Endothelial cell of umbilical vein (primary cell): Measurements from ENCODE around the gene CUX1. TPM values are rescaled to one million over a fixed set of nuclear protein-coding genes. Genes with fewer than 3 reads are reported as not detected.
A peak's percentile ranks its signal among the peaks of the same experiment; 100 is the strongest.

Experiments used
- BruUV-seq: library from RNA; stranded (reverse); fragments of 400-500 nt; replicated peaks from 2 replicates; lab custom pipeline; 2021; lab: Mats Ljungman, UMichigan
- CTCF ChIA-PET: fragments of 300-600, 350-600 bp; sonication (Branson Sonifier 250); formaldehyde crosslinking; loops from one replicate; lab custom pipeline; 2021; ENCODE audit warnings: antibody characterized with exemption, inconsistent platforms; lab: Charles Lee
- POLR2A ChIA-PET: fragments of 300-600, 350-600 bp; sonication (Branson Sonifier 250); formaldehyde crosslinking; loops from one replicate; lab custom pipeline; 2021; ENCODE audit warnings: antibody characterized with exemption, inconsistent platforms; lab: Charles Lee
- DNase-seq: peaks from one replicate; pipeline ENCODE4 v3.0.0-alpha.2; 2011; ENCODE audit warnings: low read depth, low spot score
- FAIRE-seq: peaks from 2 replicates; lab custom pipeline; 2011; peaks lifted over from hg19 to GRCh38; lab: Jason Lieb, UNC
- H2AFZ ChIP-seq: 2 replicates; pipeline ENCODE4 v1.6.0; 2012; ENCODE audit warnings: low read depth, low read length, control low read depth, inconsistent platforms
- H3K27ac ChIP-seq: 2 replicates; pipeline ENCODE4 v1.5.1; 2011; ENCODE audit warnings: low read depth, mild to moderate bottlenecking, control low read depth, low read length, moderate library complexity; ENCODE audit not compliant: insufficient read depth
- H3K27me3 ChIP-seq, 2 experiments: 2 replicates each; pipeline versions ENCODE4 v1.6.0 to v1.6.1; 2011; ENCODE audit warnings: low read length in 2 of 2, mixed read lengths in 1 of 2; ENCODE audit not compliant: control insufficient read depth in 2 of 2, insufficient read depth in 2 of 2
- H3K36me3 ChIP-seq, 2 experiments: 2 replicates in 1 of 2; 3 replicates in 1 of 2; pipeline ENCODE4 v1.5.1; 2011; ENCODE audit warnings: low read length in 2 of 2, mild to moderate bottlenecking in 1 of 2, moderate library complexity in 1 of 2; ENCODE audit not compliant: control insufficient read depth in 2 of 2, insufficient read depth in 2 of 2; ENCODE audit errors: extremely low read depth in 1 of 2
- H3K4me1 ChIP-seq: 3 replicates; pipeline ENCODE4 v1.5.1; 2011; ENCODE audit warnings: mild to moderate bottlenecking, low read length; ENCODE audit not compliant: control insufficient read depth, insufficient read depth; ENCODE audit errors: extremely low read depth
- H3K4me2 ChIP-seq: 2 replicates; pipeline ENCODE4 v1.6.1; 2011; ENCODE audit warnings: low read length, control low read depth, mixed read lengths; ENCODE audit not compliant: insufficient read depth
- H3K4me3 ChIP-seq, 3 experiments: fragments of 200-600 bp in 1 of 3; sonication (generic), shearing (Covaris generic) in 1 of 3; replicated peaks in 1 of 3; 2 replicates each; pipeline ENCODE4 v1.5.1; 2011 to 2016; ENCODE audit warnings: control low read depth in 3 of 3, low read length in 3 of 3, mild to moderate bottlenecking in 2 of 3, inconsistent platforms in 1 of 3, low read depth in 1 of 3, moderate library complexity in 1 of 3; ENCODE audit not compliant: insufficient read depth in 1 of 3
- H3K79me2 ChIP-seq: 2 replicates; pipeline ENCODE4 v1.6.0; 2012; ENCODE audit warnings: low read length, inconsistent platforms; ENCODE audit not compliant: control insufficient read depth, insufficient read depth
- H3K9ac ChIP-seq: replicated peaks from 2 replicates; pipeline ENCODE3; 2011; ENCODE audit warnings: low read length, control low read depth; ENCODE audit not compliant: insufficient read depth; ENCODE audit errors: extremely low read depth
- H3K9me1 ChIP-seq: replicated peaks from 3 replicates; pipeline ENCODE4 v1.6.0; 2011; ENCODE audit warnings: mild to moderate bottlenecking, low read length; ENCODE audit not compliant: control insufficient read depth, insufficient read depth; ENCODE audit errors: extremely low read depth
- H3K9me3 ChIP-seq: replicated peaks from 2 replicates; pipeline ENCODE4 v1.5.1; 2012; ENCODE audit warnings: low read length, inconsistent platforms; ENCODE audit not compliant: control insufficient read depth, insufficient read depth
- H4K20me1 ChIP-seq: replicated peaks from 2 replicates; pipeline ENCODE3; 2011; ENCODE audit warnings: mild to moderate bottlenecking, low read length; ENCODE audit not compliant: control insufficient read depth, insufficient read depth; ENCODE audit errors: extremely low read depth
- CTCF ChIP-seq, 2 donors: IDR thresholded peaks; 1 replicate in 1 of 2; 2 replicates in 1 of 2; pipeline ENCODE4 v1.5.1; 2011; ENCODE audit warnings: low read length in 2 of 2, mild to moderate bottlenecking in 2 of 2, moderate library complexity in 2 of 2, control low read depth in 1 of 2, inconsistent platforms in 1 of 2, low read depth in 1 of 2; ENCODE audit not compliant: insufficient read depth in 1 of 2; ENCODE audit errors: extremely low read depth in 1 of 2
- FOS ChIP-seq: IDR thresholded peaks from 2 replicates; pipeline ENCODE4 v1.6.1; 2011; ENCODE audit warnings: mild to moderate bottlenecking, low read length, moderate library complexity, borderline replicate concordance; ENCODE audit not compliant: insufficient read depth
- GATA2 ChIP-seq: IDR thresholded peaks from 2 replicates; pipeline ENCODE4 v1.7.0; 2011; ENCODE audit warnings: low read depth, mild to moderate bottlenecking, moderate library complexity, mixed read lengths, low read length; ENCODE audit not compliant: insufficient read length, insufficient read depth
- JUN ChIP-seq: IDR thresholded peaks from 2 replicates; pipeline ENCODE4 v1.6.1; 2011; ENCODE audit warnings: borderline replicate concordance, low read depth; ENCODE audit not compliant: insufficient read length, insufficient read depth
- MAX ChIP-seq: IDR thresholded peaks from 2 replicates; pipeline ENCODE4 v1.6.1; 2011; ENCODE audit not compliant: insufficient read depth, insufficient read length
- POLR2A ChIP-seq: IDR thresholded peaks from 2 replicates; pipeline ENCODE4 v1.6.1; 2012; ENCODE audit warnings: low read depth, mild to moderate bottlenecking, control low read depth, low read length
- dilution Hi-C: fragments of 300-500 bp; cut with MboI; formaldehyde crosslinking; loops from one replicate; pipeline ENCODE4 v1.15.0; 2019; ENCODE audit warnings: low sequenced_read_pairs; ENCODE audit not compliant: extremely low pct_ligation_motif_present
- intact Hi-C: fragments of 100-400 bp; cut with micrococcal nuclease; formaldehyde crosslinking; loops from one replicate; pipeline ENCODE4 v1.10.0; 2022
- polyA plus RNA-seq, 4 experiments: library from polyadenylated mRNA; depleted of rRNA in 3 of 4; stranded (reverse) in 3 of 4; unstranded in 1 of 4; fragments of >200 nt; gene quantifications; 2 replicates each; pipeline versions ENCODE4 v1.2.1 to v1.2.3, GENCODE V29; 2011 to 2012; ENCODE audit warnings: missing spikeins in 1 of 4
- total RNA-seq: library from RNA; stranded (reverse); gene quantifications from 2 replicates; pipeline ENCODE4 v1.2.3, GENCODE V29; 2021

CUX1 gene
- total and polyA plus RNA-seq, 2 donors (not counting 3 experiments of a cell fraction or from before 2014, with no cell fraction given), result 13.8 to 49.8 TPM

- no peak for FAIRE-seq
- Histone ChIP-seq H3K9me3 (no peaks in the 10 kb centered on the region), H3K4me1 (peaks cover 23% of the 10 kb centered on the region), H3K27me3 (no peaks in the 10 kb centered on the region), H3K9ac (no peak overlapping the region), H3K27ac (no peak overlapping the region), H3K79me2 (peaks cover 21% of the 10 kb centered on the region), H3K4me3 (no peak overlapping the region), H3K36me3 (no peaks in the 10 kb centered on the region), H3K4me2 (peak overlapping the region; percentile 34), H2AFZ (no peak overlapping the region), H3K9me1 (no peaks in the 10 kb centered on the region), H4K20me1 (no peaks in the 10 kb centered on the region)
- no peak for TF ChIP-seq MAX
- TF ChIP-seq GATA2, result no peak
- no peak for TF ChIP-seq CTCF (IDR thresholded peaks at IDR 0.05; ENCODE audit: extremely low read depth in 1 of 2, insufficient read depth in 1 of 2, low read depth in 1 of 2, low read length in 2 of 2)
- TF ChIP-seq POLR2A, result no peak
- TF ChIP-seq JUN, result no peak
- TF ChIP-seq FOS, result no peak
- dilution Hi-C loops (no loop called here), intact Hi-C loops (no loop called here)
- no TSS peak for BruUV-seq
- peak; percentile 72 for DNase-seq
- POLR2A ChIA-PET, result no interaction called here
- CTCF ChIA-PET, result interaction anchor here (0.7 to 4.1 kb wide), 9 partner anchors 8 to 183 kb away, joined by 3 to 30 read pairs (median 3); no protein-coding TSS in a partner anchor
These were observed 42.1 kb downstream of the CUX1 start for GRCh38 chr7:101859411-101860106.
